Esophagus muscularis mucosa (tissue), 4 donors: ENCODE measurements around the gene GPSM1. TPM values are rescaled to one million over a fixed set of nuclear protein-coding genes. Genes with fewer than 3 reads are reported as not detected.

Source experiments
- DNase-seq: peaks from one replicate; pipeline ENCODE4 v3.0.0-alpha.2; 2017; ENCODE audit errors: extremely low spot score
- H3K27ac ChIP-seq, 4 donors: fragments of 200-600 bp; sonication (generic); replicated peaks in 1 of 4; 1 replicate in 3 of 4; 2 replicates in 1 of 4; pipeline ENCODE4 v1.5.1; 2016 to 2019; ENCODE audit warnings: mild to moderate bottlenecking in 1 of 4
- H3K27me3 ChIP-seq, 4 donors: fragments of 200-600 bp; sonication (generic); one replicate each; pipeline versions ENCODE4 v1.5.1 to v1.6.0; 2016 to 2019
- H3K36me3 ChIP-seq, 4 donors: fragments of 200-600 bp; sonication (generic); one replicate each; pipeline ENCODE4 v1.5.1; 2016 to 2019
- H3K4me1 ChIP-seq, 4 donors: fragments of 200-600 bp; sonication (generic); one replicate each; pipeline ENCODE4 v1.5.1; 2016 to 2019
- H3K4me3 ChIP-seq, 4 donors: fragments of 200-600 bp; sonication (generic); 1 replicate in 2 of 4; 2 replicates in 2 of 4; pipeline ENCODE4 v1.5.1; 2016 to 2019; ENCODE audit warnings: mild to moderate bottlenecking in 4 of 4, moderate library complexity in 1 of 4
- H3K9me3 ChIP-seq, 4 donors: fragments of 200-600 bp; sonication (generic); 1 replicate in 3 of 4; 2 replicates in 1 of 4; pipeline ENCODE4 v1.5.1; 2016 to 2019
- EP300 ChIP-seq: sonication (generic); formaldehyde crosslinking; IDR thresholded peaks from one replicate; pipeline ENCODE4 v1.6.1; 2017; ENCODE audit warnings: antibody characterized with exemption
- POLR2A ChIP-seq: fragments of 450-650 bp; IDR thresholded peaks from one replicate; pipeline ENCODE4 v1.6.1; 2017; ENCODE audit warnings: antibody characterized with exemption, moderate library complexity, mild to moderate bottlenecking, low read depth
- POLR2AphosphoS5 ChIP-seq, 2 donors: sonication (generic); formaldehyde crosslinking; IDR thresholded peaks; one replicate each; pipeline ENCODE4 v1.6.1; 2017; ENCODE audit warnings: antibody characterized with exemption in 2 of 2
- WGBS: methylation state at CpG from one replicate; pipeline ENCODE4 v1.1.5; 2018; 5-methylcytosine and 5-hydroxymethylcytosine counted together
- intact Hi-C: fragments of 100-400 bp; cut with DNase I; formaldehyde crosslinking; loops from one replicate; pipeline ENCODE4 v1.15.1; 2023
- total RNA-seq, 4 donors: library from RNA; depleted of rRNA; stranded (reverse); fragments of >200 nt; gene quantifications; one replicate each; pipeline versions ENCODE4 v1.1.0 to v1.2.1, GENCODE V29; 2016
- TF ChIP-seq, protein P1 (sequence below), 3 experiments: fragments of 200-600 bp in 2 of 3; fragments of 450-650 bp in 1 of 3; sonication (generic) in 2 of 3; IDR thresholded peaks; one replicate each; pipeline ENCODE4 v1.5.1; 2017 to 2019; ENCODE audit warnings: antibody characterized with exemption in 3 of 3, mild to moderate bottlenecking in 2 of 3, moderate library complexity in 1 of 3

Gene GPSM1
- total RNA-seq, 4 donors from 2014 or later, result 8.3 to 18.5 (median 16.3) TPM

GRCh38 chr9:136306211-136307208 lies 20.8 kb upstream of the GPSM1 start:
- TF ChIP-seq POLR2A (no peak), EP300 (no peak), POLR2AphosphoS5 (IDR thresholded peaks at IDR 0.05) (no peak)
- TF ChIP-seq, protein P1, sequence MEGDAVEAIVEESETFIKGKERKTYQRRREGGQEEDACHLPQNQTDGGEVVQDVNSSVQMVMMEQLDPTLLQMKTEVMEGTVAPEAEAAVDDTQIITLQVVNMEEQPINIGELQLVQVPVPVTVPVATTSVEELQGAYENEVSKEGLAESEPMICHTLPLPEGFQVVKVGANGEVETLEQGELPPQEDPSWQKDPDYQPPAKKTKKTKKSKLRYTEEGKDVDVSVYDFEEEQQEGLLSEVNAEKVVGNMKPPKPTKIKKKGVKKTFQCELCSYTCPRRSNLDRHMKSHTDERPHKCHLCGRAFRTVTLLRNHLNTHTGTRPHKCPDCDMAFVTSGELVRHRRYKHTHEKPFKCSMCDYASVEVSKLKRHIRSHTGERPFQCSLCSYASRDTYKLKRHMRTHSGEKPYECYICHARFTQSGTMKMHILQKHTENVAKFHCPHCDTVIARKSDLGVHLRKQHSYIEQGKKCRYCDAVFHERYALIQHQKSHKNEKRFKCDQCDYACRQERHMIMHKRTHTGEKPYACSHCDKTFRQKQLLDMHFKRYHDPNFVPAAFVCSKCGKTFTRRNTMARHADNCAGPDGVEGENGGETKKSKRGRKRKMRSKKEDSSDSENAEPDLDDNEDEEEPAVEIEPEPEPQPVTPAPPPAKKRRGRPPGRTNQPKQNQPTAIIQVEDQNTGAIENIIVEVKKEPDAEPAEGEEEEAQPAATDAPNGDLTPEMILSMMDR (IDR thresholded peaks at IDR 0.05), result no peak
- intact Hi-C loops, result no loop called here
- Histone ChIP-seq H3K9me3 (no peaks in the 10 kb centered on the region), H3K27ac (no peak overlapping the region), H3K36me3 (no peaks in the 10 kb centered on the region), H3K4me1 (no peaks in the 10 kb centered on the region), H3K27me3 (peaks cover 0 to 78% (median 5%) of the 10 kb centered on the region in 4 donors), H3K4me3 (no peak overlapping the region)
- 45% methylated on average over 21 of the region's 34 CpGs for WGBS
- no peak for DNase-seq

DNA sequence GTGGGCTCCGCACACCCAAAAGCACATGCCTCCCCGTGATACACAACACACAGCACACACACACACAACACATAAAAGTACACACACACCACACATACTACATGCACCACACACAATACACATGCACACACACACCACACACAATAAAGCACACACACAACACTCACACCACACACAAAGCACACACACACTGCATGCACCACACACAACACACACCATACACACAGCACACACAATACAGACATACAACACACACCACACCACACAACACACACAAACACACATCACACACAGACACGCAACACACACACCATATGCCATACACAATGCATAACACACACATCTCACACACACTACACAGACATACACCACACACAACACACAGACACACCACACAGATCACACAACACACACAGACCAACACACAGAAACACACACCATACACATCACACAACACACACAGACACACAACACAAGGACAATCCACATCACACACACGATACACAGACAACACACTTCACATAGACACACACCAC lies 20.1 kb upstream of the GPSM1 start:
- TF ChIP-seq EP300 (no peak), POLR2A (no peak), POLR2AphosphoS5 (IDR thresholded peaks at IDR 0.05) (no peak)
- TF ChIP-seq, protein P1 (IDR thresholded peaks at IDR 0.05), result no peak
- intact Hi-C loops, result no loop called here

GRCh38 chr9:136308006-136308701 lies 19.2 kb upstream of the GPSM1 start:
- no peak overlapping the region for H3K4me3 ChIP-seq
- no peak for DNase-seq
- peaks cover 0 to 79% (median 6%) of the 10 kb centered on the region in 4 donors for H3K27me3 ChIP-seq
- H3K27ac ChIP-seq, result no peak overlapping the region
- H3K4me1 ChIP-seq, result no peaks in the 10 kb centered on the region
- no peaks in the 10 kb centered on the region for H3K9me3 ChIP-seq
- TF ChIP-seq, protein P1 (IDR thresholded peaks at IDR 0.05), result no peak
- TF ChIP-seq POLR2AphosphoS5 (IDR thresholded peaks at IDR 0.05), result no peak
- no peak for TF ChIP-seq EP300
- TF ChIP-seq POLR2A, result no peak
- intact Hi-C loops, result no loop called here
- no peaks in the 10 kb centered on the region for H3K36me3 ChIP-seq
- 83% methylated on average over 4 of the region's 4 CpGs for WGBS

More for the DNA sequence above, 20.1 kb upstream of the GPSM1 start:
- DNase-seq, result no peak
- Histone ChIP-seq H3K36me3 (no peaks in the 10 kb centered on the region), H3K27me3 (peaks cover 0 to 85% (median 6%) of the 10 kb centered on the region in 4 donors), H3K4me1 (no peaks in the 10 kb centered on the region), H3K9me3 (no peaks in the 10 kb centered on the region), H3K4me3 (no peak overlapping the region), H3K27ac (no peak overlapping the region)
- WGBS, result 85% methylated on average over 4 of the region's 4 CpGs

DNA sequence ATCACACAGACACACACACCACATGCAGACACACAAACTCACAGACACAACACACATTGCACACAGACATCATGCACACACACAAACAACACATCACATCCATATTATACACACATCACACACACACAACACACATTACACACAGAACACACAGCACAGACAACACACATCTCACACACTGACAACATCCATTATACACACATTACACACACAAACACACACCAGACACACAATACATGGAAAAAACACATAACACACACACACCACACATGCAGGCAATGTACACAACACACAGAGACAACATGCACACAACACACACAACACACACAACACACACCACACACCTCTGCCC lies 18.7 kb upstream of the GPSM1 start:
- no peaks in the 10 kb centered on the region for H3K4me1 ChIP-seq
- peaks cover 0 to 74% (median 6%) of the 10 kb centered on the region in 4 donors for H3K27me3 ChIP-seq
- no peaks in the 10 kb centered on the region for H3K9me3 ChIP-seq
- intact Hi-C loops, result no loop called here
- H3K27ac ChIP-seq, result no peak overlapping the region
- TF ChIP-seq EP300 (no peak), POLR2A (no peak), POLR2AphosphoS5 (IDR thresholded peaks at IDR 0.05) (no peak)
- TF ChIP-seq, protein P1 (IDR thresholded peaks at IDR 0.05), result no peak
- H3K36me3 ChIP-seq, result no peaks in the 10 kb centered on the region
- no peak for DNase-seq
- no peak overlapping the region for H3K4me3 ChIP-seq
